ENCODE results near the gene ARMC7.
"Not testable (repeated sequence)": the region's sequence is repeated elsewhere in the genome, so short reads cannot be mapped to it uniquely, and the experiment has no call there.

The ARMC7 gene

GRCh38 chr17:75155191-75155601 lies 45.4 kb downstream of the ARMC7 start:
- Histone ChIP-seq H3K27me3 (ENCODE audit: insufficient read depth, low read length) (no peaks in the 10 kb centered on the region), H3K4me3 (ENCODE audit: low read depth, low read length) (no peak overlapping the region), H3K9ac (ENCODE audit: low read length) (no peak overlapping the region), H3K79me1 (ENCODE audit: low read length) (peaks cover 7% of the 10 kb centered on the region), H3K4ac (ENCODE audit: low read depth, low read length) (no peak overlapping the region), H3K23ac (ENCODE audit: low read length) (no peak overlapping the region), H2AK5ac (ENCODE audit: low read length) (no peak overlapping the region), H3K14ac (ENCODE audit: low read length) (no peak overlapping the region), H2BK120ac (ENCODE audit: insufficient read depth, low read length, poor library complexity) (no peak overlapping the region), H2AFZ (ENCODE audit: insufficient read depth, low read length, poor library complexity) (no peak overlapping the region), H3K9me3 (ENCODE audit: insufficient read depth, low read depth, low read length) (no peaks in the 10 kb centered on the region), H3K27ac (ENCODE audit: low read depth, low read length) (peak overlapping the region; percentile 12), H2BK12ac (ENCODE audit: low read length) (no peak overlapping the region), H3K79me2 (ENCODE audit: control insufficient read depth, insufficient read depth, low read length, poor library complexity) (peaks cover 23% of the 10 kb centered on the region), H4K8ac (ENCODE audit: low read depth, low read length) (no peak overlapping the region), H3K4me1 (ENCODE audit: control insufficient read depth in 1 of 2, insufficient read depth in 2 of 2, low read length in 2 of 2) (peaks cover 0 to 14% of the 10 kb centered on the region in 2 experiments), H2BK5ac (ENCODE audit: low read depth, low read length, poor library complexity) (no peak overlapping the region), H3K4me2 (ENCODE audit: low read length) (peak overlapping the region; percentile 58), H4K12ac (ENCODE audit: low read depth, low read length) (no peak overlapping the region), H4K91ac (ENCODE audit: low read depth, low read length) (no peak overlapping the region), H3K36me3 (ENCODE audit: control insufficient read depth in 1 of 2, insufficient read depth in 2 of 2, low read length in 2 of 2) (peaks cover 0 to 2% of the 10 kb centered on the region in 2 experiments), H3K18ac (ENCODE audit: low read length) (no peak overlapping the region)
- no CpG with 5 or more reads among the region's 3 CpGs for WGBS (ENCODE audit: extremely low coverage, insufficient coverage, insufficient read length)
- peak; percentile 92 to 97 for DNase-seq

- peak; percentile 95 to 98 for DNase-seq
- not testable (repeated sequence) for H2AFZ ChIP-seq (ENCODE audit: insufficient read depth, low read length, poor library complexity); H3K14ac ChIP-seq (ENCODE audit: low read length); H2BK120ac ChIP-seq (ENCODE audit: insufficient read depth, low read length, poor library complexity); H3K27me3 ChIP-seq (ENCODE audit: insufficient read depth, low read length); H3K36me3 ChIP-seq (ENCODE audit: control insufficient read depth in 1 of 2, insufficient read depth in 2 of 2, low read length in 2 of 2); H3K4me2 ChIP-seq (ENCODE audit: low read length); H3K4ac ChIP-seq (ENCODE audit: low read depth, low read length); H3K27ac ChIP-seq (ENCODE audit: low read depth, low read length); H2AK5ac ChIP-seq (ENCODE audit: low read length); H4K91ac ChIP-seq (ENCODE audit: low read depth, low read length); H3K23ac ChIP-seq (ENCODE audit: low read length); H4K8ac ChIP-seq (ENCODE audit: low read depth, low read length); H3K4me3 ChIP-seq (ENCODE audit: low read depth, low read length); H3K9me3 ChIP-seq (ENCODE audit: insufficient read depth, low read depth, low read length); H2BK12ac ChIP-seq (ENCODE audit: low read length); H4K12ac ChIP-seq (ENCODE audit: low read depth, low read length); H3K79me1 ChIP-seq (ENCODE audit: low read length); H3K9ac ChIP-seq (ENCODE audit: low read length); H3K18ac ChIP-seq (ENCODE audit: low read length); H2BK5ac ChIP-seq (ENCODE audit: low read depth, low read length, poor library complexity); H3K4me1 ChIP-seq (ENCODE audit: control insufficient read depth in 1 of 2, insufficient read depth in 2 of 2, low read length in 2 of 2); H3K79me2 ChIP-seq (ENCODE audit: control insufficient read depth, insufficient read depth, low read length, poor library complexity)
- no CpG with 5 or more reads among the region's 8 CpGs for WGBS (ENCODE audit: extremely low coverage, insufficient coverage, insufficient read length)
Measured at GRCh38 chr17:75158480-75158879, 48.7 kb downstream of the ARMC7 start.

DNA sequence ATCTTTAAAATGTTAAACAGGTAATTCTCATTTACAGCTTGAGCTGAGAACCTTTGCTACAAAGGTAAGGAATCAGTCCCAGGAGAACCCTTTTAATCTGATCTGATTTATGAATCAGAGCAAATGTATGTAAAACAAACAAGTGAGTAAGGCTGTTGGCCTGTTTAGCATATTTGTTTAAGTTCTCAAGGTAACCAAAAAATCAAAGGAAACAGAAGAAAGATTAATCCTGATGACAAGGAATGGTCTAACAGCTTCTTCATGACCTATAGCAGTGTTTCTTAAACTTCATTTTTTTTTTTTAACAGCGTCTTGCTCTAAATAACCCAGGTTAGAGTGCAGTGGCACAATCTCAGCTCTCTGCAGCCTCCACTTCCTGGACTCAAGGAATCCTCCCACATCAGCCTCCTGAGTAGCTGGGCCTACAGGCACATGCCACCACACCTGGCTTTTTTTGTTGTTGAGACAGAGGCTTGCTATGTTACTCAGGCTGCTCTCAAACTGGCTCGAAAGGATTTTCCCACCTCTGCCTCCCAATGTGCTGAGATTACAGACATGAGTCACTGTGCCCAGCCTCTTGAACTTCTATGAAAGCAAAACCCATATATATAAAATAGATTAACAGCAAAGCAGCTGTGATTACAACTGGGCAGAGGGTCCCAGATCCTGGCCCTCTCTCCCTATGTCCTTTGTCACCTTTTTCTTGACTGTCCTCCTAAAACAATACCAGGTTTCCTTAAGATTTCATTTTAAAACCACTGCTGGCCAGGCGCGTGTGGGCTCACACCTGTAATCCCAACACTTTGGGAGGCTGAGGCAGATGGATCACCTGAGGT lies 49.6 kb downstream of the ARMC7 start:
- no CpG with 5 or more reads among the region's 4 CpGs for WGBS (ENCODE audit: extremely low coverage, insufficient coverage, insufficient read length)

DNA sequence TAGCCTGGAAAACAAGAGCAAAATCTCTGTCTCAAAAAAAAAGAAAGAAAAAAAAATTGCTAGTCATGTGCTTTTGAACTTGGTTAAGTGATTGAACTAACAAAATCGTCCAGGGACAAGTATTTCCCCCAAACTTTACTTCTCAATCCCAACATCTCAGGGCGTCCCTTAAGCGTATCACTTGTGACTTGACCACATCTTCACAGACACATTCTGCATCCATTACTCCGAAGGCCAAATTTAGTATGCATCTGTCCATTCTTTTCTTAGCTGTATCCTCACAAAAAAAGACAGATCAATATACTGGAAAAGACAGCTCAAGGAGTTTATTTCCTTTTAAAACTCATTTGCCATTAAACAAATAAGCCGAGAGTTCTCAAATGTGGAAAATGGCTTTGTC lies 50.4 kb downstream of the ARMC7 start:
- no peak overlapping the region for H3K4me3 ChIP-seq (ENCODE audit: low read depth, low read length)
- WGBS (ENCODE audit: extremely low coverage, insufficient coverage, insufficient read length): no CpG with 5 or more reads among the region's 5 CpGs
- no peak overlapping the region for H3K18ac ChIP-seq (ENCODE audit: low read length)

More for the DNA sequence above, 49.6 kb downstream of the ARMC7 start:
- Histone ChIP-seq H4K91ac (ENCODE audit: low read depth, low read length) (no peak overlapping the region), H3K4me2 (ENCODE audit: low read length) (no peak overlapping the region), H3K18ac (ENCODE audit: low read length) (no peak overlapping the region), H4K8ac (ENCODE audit: low read depth, low read length) (no peak overlapping the region), H2BK12ac (ENCODE audit: low read length) (no peak overlapping the region), H2AFZ (ENCODE audit: insufficient read depth, low read length, poor library complexity) (no peak overlapping the region), H3K14ac (ENCODE audit: low read length) (no peak overlapping the region), H3K4me1 (ENCODE audit: control insufficient read depth in 1 of 2, insufficient read depth in 2 of 2, low read length in 2 of 2) (peaks cover 0 to 10% of the 10 kb centered on the region in 2 experiments), H3K4ac (ENCODE audit: low read depth, low read length) (no peak overlapping the region), H3K23ac (ENCODE audit: low read length) (no peak overlapping the region), H3K79me1 (ENCODE audit: low read length) (no peaks in the 10 kb centered on the region), H3K4me3 (ENCODE audit: low read depth, low read length) (no peak overlapping the region), H2AK5ac (ENCODE audit: low read length) (no peak overlapping the region), H2BK120ac (ENCODE audit: insufficient read depth, low read length, poor library complexity) (no peak overlapping the region), H3K36me3 (ENCODE audit: control insufficient read depth in 1 of 2, insufficient read depth in 2 of 2, low read length in 2 of 2) (peaks cover 0 to 6% of the 10 kb centered on the region in 2 experiments), H3K27ac (ENCODE audit: low read depth, low read length) (no peak overlapping the region), H3K79me2 (ENCODE audit: control insufficient read depth, insufficient read depth, low read length, poor library complexity) (no peaks in the 10 kb centered on the region), H2BK5ac (ENCODE audit: low read depth, low read length, poor library complexity) (no peak overlapping the region), H3K9me3 (ENCODE audit: insufficient read depth, low read depth, low read length) (no peaks in the 10 kb centered on the region), H4K12ac (ENCODE audit: low read depth, low read length) (no peak overlapping the region), H3K27me3 (ENCODE audit: insufficient read depth, low read length) (no peaks in the 10 kb centered on the region), H3K9ac (ENCODE audit: low read length) (no peak overlapping the region)
- DNase-seq: peak; percentile 96 to 98

More for the DNA sequence above, 50.4 kb downstream of the ARMC7 start:
- no peak overlapping the region for H2BK5ac ChIP-seq (ENCODE audit: low read depth, low read length, poor library complexity)
- no peak overlapping the region for H3K27ac ChIP-seq (ENCODE audit: low read depth, low read length)
- H2BK12ac ChIP-seq (ENCODE audit: low read length): no peak overlapping the region
- no peak overlapping the region for H3K14ac ChIP-seq (ENCODE audit: low read length)
- peaks cover 0 to 6% of the 10 kb centered on the region in 2 experiments for H3K4me1 ChIP-seq (ENCODE audit: control insufficient read depth in 1 of 2, insufficient read depth in 2 of 2, low read length in 2 of 2)
- H4K91ac ChIP-seq (ENCODE audit: low read depth, low read length): no peak overlapping the region
- H3K36me3 ChIP-seq (ENCODE audit: control insufficient read depth in 1 of 2, insufficient read depth in 2 of 2, low read length in 2 of 2): peaks cover 2 to 9% of the 10 kb centered on the region in 2 experiments
- H3K27me3 ChIP-seq (ENCODE audit: insufficient read depth, low read length): no peaks in the 10 kb centered on the region
- H3K23ac ChIP-seq (ENCODE audit: low read length): no peak overlapping the region
- H2AK5ac ChIP-seq (ENCODE audit: low read length): no peak overlapping the region
- no peak overlapping the region for H4K12ac ChIP-seq (ENCODE audit: low read depth, low read length)
- no peak overlapping the region for H2AFZ ChIP-seq (ENCODE audit: insufficient read depth, low read length, poor library complexity)
- no peaks in the 10 kb centered on the region for H3K9me3 ChIP-seq (ENCODE audit: insufficient read depth, low read depth, low read length)
- DNase-seq: no peak
- no peaks in the 10 kb centered on the region for H3K79me1 ChIP-seq (ENCODE audit: low read length)
- no peak overlapping the region for H3K4ac ChIP-seq (ENCODE audit: low read depth, low read length)
- H4K8ac ChIP-seq (ENCODE audit: low read depth, low read length): no peak overlapping the region
- H3K9ac ChIP-seq (ENCODE audit: low read length): no peak overlapping the region
- no peaks in the 10 kb centered on the region for H3K79me2 ChIP-seq (ENCODE audit: control insufficient read depth, insufficient read depth, low read length, poor library complexity)
- no peak overlapping the region for H2BK120ac ChIP-seq (ENCODE audit: insufficient read depth, low read length, poor library complexity)
- H3K4me2 ChIP-seq (ENCODE audit: low read length): no peak overlapping the region

Measured in trophoblast cell (in vitro differentiated cells and primary cell).